ENCODE data around the gene TRAPPC5. TPM values are rescaled to one million over a fixed set of nuclear protein-coding genes. Genes with fewer than 3 reads are reported as not detected.
"Not testable (repeated sequence)": the region's sequence is repeated elsewhere in the genome, so short reads cannot be mapped to it uniquely, and the experiment has no call there.

Gene TRAPPC5
- total RNA-seq, 1 donor from 2014 or later = 93.7 TPM

GRCh38 chr19:7640803-7641202, 39.8 kb upstream of the TRAPPC5 start:
- Mint-ChIP-seq H3K36me3 (peaks cover 4% of the 10 kb centered on the region), H3K4me1 (peaks cover 2% of the 10 kb centered on the region), H3K27ac (no peak overlapping the region)

GRCh38 chr19:7641290-7642276, 39.0 kb upstream of the TRAPPC5 start:
- peaks cover 14% of the 10 kb centered on the region for H3K27me3 Mint-ChIP-seq (ENCODE audit: low read depth)
- no peak overlapping the region for H3K4me3 Mint-ChIP-seq
- no peaks in the 10 kb centered on the region for H3K9me3 Mint-ChIP-seq
- DNase-seq (ENCODE audit: low spot score in 2 of 2, unreplicated experiment in 2 of 2) = no peak
- H3K4me1 Mint-ChIP-seq = no peaks in the 10 kb centered on the region
- TF ChIP-seq CTCF (IDR thresholded peaks at IDR 0.05; ENCODE audit: unreplicated experiment) = no peak
- no peak overlapping the region for H3K27ac Mint-ChIP-seq
- peaks cover 4% of the 10 kb centered on the region for H3K36me3 Mint-ChIP-seq

More at GRCh38 chr19:7640803-7641202, 39.8 kb upstream of the TRAPPC5 start:
- Mint-ChIP-seq H3K9me3 (no peaks in the 10 kb centered on the region), H3K4me3 (no peak overlapping the region), H3K27me3 (ENCODE audit: low read depth) (peaks cover 21% of the 10 kb centered on the region)
- no peak for TF ChIP-seq CTCF (IDR thresholded peaks at IDR 0.05; ENCODE audit: unreplicated experiment)
- DNase-seq (ENCODE audit: low spot score in 2 of 2, unreplicated experiment in 2 of 2) = no peak

DNA sequence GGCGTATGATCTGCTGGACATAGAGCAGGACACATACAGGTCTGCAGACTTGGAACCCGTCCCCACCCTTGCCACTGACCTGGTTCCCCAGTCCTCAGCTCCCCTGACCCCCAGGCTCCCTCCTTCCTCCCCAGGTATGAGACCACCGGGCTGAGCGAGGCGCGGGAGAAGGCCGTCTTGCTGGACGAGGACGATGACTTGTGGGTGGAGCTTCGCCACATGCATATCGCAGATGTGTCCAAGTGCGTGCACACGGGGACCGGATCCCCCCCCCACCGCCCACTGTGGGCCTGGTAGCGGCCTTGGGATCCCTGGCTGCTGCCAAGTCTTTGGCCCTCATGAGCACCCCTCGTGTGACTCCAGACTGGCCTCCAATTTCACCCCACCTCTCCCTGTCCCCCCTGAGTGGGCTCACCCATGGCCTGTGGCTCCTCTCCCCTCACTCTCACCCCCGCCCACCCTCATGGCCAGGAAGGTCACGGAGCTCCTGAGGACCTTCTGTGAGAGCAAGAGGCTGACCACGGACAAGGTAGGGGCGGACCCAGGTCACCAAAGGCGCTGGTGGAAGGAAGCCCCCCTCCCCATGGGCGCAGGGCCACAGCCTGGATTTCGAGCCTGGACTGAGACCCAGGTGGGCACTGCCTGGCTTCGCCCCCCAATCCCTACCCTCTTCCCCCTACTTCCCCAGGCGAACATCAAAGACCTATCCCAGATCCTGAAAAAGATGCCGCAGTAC, 38.2 kb upstream of the TRAPPC5 start:
- no peaks in the 10 kb centered on the region for H3K4me1 Mint-ChIP-seq
- H3K27me3 Mint-ChIP-seq (ENCODE audit: low read depth) = peaks cover 9% of the 10 kb centered on the region
- no peak overlapping the region for H3K4me3 Mint-ChIP-seq
- no peaks in the 10 kb centered on the region for H3K9me3 Mint-ChIP-seq
- H3K36me3 Mint-ChIP-seq = peaks cover 4% of the 10 kb centered on the region
- DNase-seq (ENCODE audit: low spot score in 2 of 2, unreplicated experiment in 2 of 2) = no peak
- no peak overlapping the region for H3K27ac Mint-ChIP-seq
- TF ChIP-seq CTCF (IDR thresholded peaks at IDR 0.05; ENCODE audit: unreplicated experiment) = no peak

DNA sequence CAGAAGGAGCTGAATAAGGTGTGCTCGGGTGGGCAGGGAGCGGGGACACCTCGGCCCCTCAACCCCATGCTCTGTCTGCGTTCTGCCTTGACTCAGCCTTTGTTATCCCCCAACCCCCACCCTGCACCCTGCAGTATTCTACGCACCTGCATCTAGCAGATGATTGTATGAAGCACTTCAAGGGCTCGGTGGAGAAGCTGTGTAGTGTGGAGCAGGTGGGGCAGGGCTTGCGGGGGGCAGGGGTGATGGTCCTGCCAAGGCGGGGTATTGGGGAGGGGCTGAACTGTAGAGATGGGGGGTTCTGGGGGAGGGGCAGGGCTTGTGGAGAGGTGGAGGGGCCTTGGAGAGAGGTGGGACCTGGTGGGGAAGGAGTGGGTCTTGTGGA, 37.6 kb upstream of the TRAPPC5 start:
- TF ChIP-seq CTCF (IDR thresholded peaks at IDR 0.05; ENCODE audit: unreplicated experiment) = no peak
- no peaks in the 10 kb centered on the region for H3K4me1 Mint-ChIP-seq
- peaks cover 4% of the 10 kb centered on the region for H3K36me3 Mint-ChIP-seq
- H3K27ac Mint-ChIP-seq = no peak overlapping the region
- peaks cover 3% of the 10 kb centered on the region for H3K27me3 Mint-ChIP-seq (ENCODE audit: low read depth)
- H3K4me3 Mint-ChIP-seq = no peak overlapping the region
- DNase-seq (ENCODE audit: low spot score in 2 of 2, unreplicated experiment in 2 of 2) = no peak
- H3K9me3 Mint-ChIP-seq = no peaks in the 10 kb centered on the region

- H3K9me3 Mint-ChIP-seq; H3K27ac Mint-ChIP-seq; H3K36me3 Mint-ChIP-seq; H3K4me1 Mint-ChIP-seq; DNase-seq (ENCODE audit: low spot score in 2 of 2, unreplicated experiment in 2 of 2); H3K4me3 Mint-ChIP-seq; H3K27me3 Mint-ChIP-seq (ENCODE audit: low read depth): not testable (repeated sequence)
These were observed 36.7 kb upstream of the TRAPPC5 start for GRCh38 chr19:7643629-7644549.
